DMS153 (cell line): ENCODE measurements around the gene TIMM10.
A peak's percentile ranks its signal among the peaks of the same experiment; 100 is the strongest.

Experiments used
- DNase-seq: peaks from one replicate; lab custom pipeline; 2025; lab: John Stamatoyannopoulos, UW

The TIMM10 gene

GRCh38 chr11:57530596-57531507, at the start of gene TIMM10:
TSS of gene TIMM10 (minus strand) at chr11:57530754. CDS start at chr11:57530189, 565 bp downstream.
- DNase-seq, result peak; percentile 99

- no peak for DNase-seq
Observed at GRCh38 chr11:57574061-57574460, 43.5 kb upstream of the TIMM10 start.

GRCh38 chr11:57571606-57572005, 41.1 kb upstream of the TIMM10 start:
- no peak for DNase-seq

GRCh38 chr11:57568330-57568766, 37.8 kb upstream of the TIMM10 start:
- no peak for DNase-seq

GRCh38 chr11:57567515-57568329, 37.2 kb upstream of the TIMM10 start, which contains the start of gene UBE2L6:
TSS of gene UBE2L6 (minus strand) at chr11:57567672. CDS start at chr11:57567611, 61 bp downstream.
- DNase-seq, result peak; percentile 47

- no peak for DNase-seq
Observed at GRCh38 chr11:57566905-57567514, 36.5 kb upstream of the TIMM10 start.

GRCh38 chr11:57566005-57566904, 35.7 kb upstream of the TIMM10 start:
- DNase-seq, result peak; percentile 53

GRCh38 chr11:57562596-57562995, 32.0 kb upstream of the TIMM10 start:
- no peak for DNase-seq

- DNase-seq, result no peak
Observed at GRCh38 chr11:57560146-57560545, 29.6 kb upstream of the TIMM10 start.

- no peak for DNase-seq
Observed at GRCh38 chr11:57556041-57556440, 25.5 kb upstream of the TIMM10 start.

- no peak for DNase-seq
Observed at GRCh38 chr11:57555393-57555792, 24.8 kb upstream of the TIMM10 start.

- no peak for DNase-seq
Observed at GRCh38 chr11:57552479-57552878, 21.9 kb upstream of the TIMM10 start.

- no peak for DNase-seq
Observed at GRCh38 chr11:57551941-57552340, 21.4 kb upstream of the TIMM10 start.

- DNase-seq, result no peak
Observed at GRCh38 chr11:57549983-57550382, 19.4 kb upstream of the TIMM10 start.

GRCh38 chr11:57547854-57548377, 17.4 kb upstream of the TIMM10 start:
- no peak for DNase-seq

- no peak for DNase-seq
Observed at GRCh38 chr11:57546869-57547475, 16.4 kb upstream of the TIMM10 start.

GRCh38 chr11:57546451-57546850, 15.9 kb upstream of the TIMM10 start:
- no peak for DNase-seq

- no peak for DNase-seq
Observed at GRCh38 chr11:57545883-57546282, 15.3 kb upstream of the TIMM10 start.

GRCh38 chr11:57544566-57544965, 14.0 kb upstream of the TIMM10 start:
- no peak for DNase-seq

- DNase-seq, result no peak
Observed at GRCh38 chr11:57543593-57543992, 13.0 kb upstream of the TIMM10 start.

GRCh38 chr11:57542582-57542981, 12.0 kb upstream of the TIMM10 start:
- no peak for DNase-seq
